Subcutaneous abdominal adipose tissue (tissue), 5 donors: ENCODE measurements around the gene PEPD.
"Not testable (repeated sequence)": the region's sequence is repeated elsewhere in the genome, so short reads cannot be mapped to it uniquely, and the experiment has no call there.

Source experiments
- H3K27ac ChIP-seq: one replicate; pipeline ENCODE4 v1.7.0; 2013; ENCODE audit warnings: low read depth, mild to moderate bottlenecking, inconsistent platforms, low read length, moderate library complexity
- H3K27me3 ChIP-seq, 5 donors: one replicate each; pipeline ENCODE4 v1.7.0; 2013; ENCODE audit warnings: low read length in 5 of 5, inconsistent platforms in 1 of 5; ENCODE audit not compliant: control insufficient read depth in 5 of 5, insufficient read depth in 4 of 5
- H3K36me3 ChIP-seq, 5 donors: one replicate each; pipeline ENCODE4 v1.7.0; 2013; ENCODE audit warnings: low read length in 5 of 5; ENCODE audit not compliant: control insufficient read depth in 5 of 5, insufficient read depth in 5 of 5
- H3K4me1 ChIP-seq, 5 donors: one replicate each; pipeline ENCODE4 v1.7.0; 2013; ENCODE audit warnings: low read length in 5 of 5, mild to moderate bottlenecking in 3 of 5, moderate library complexity in 1 of 5; ENCODE audit not compliant: control insufficient read depth in 5 of 5, insufficient read depth in 5 of 5
- H3K4me3 ChIP-seq, 5 donors: one replicate each; pipeline ENCODE4 v1.7.0; 2013; ENCODE audit warnings: low read length in 5 of 5, low read depth in 1 of 5
- H3K9ac ChIP-seq, 5 donors: one replicate each; pipeline ENCODE4 v1.7.0; 2013; ENCODE audit warnings: low read length in 5 of 5, mild to moderate bottlenecking in 4 of 5, moderate library complexity in 3 of 5
- H3K9me3 ChIP-seq, 5 donors: one replicate each; pipeline ENCODE4 v1.7.0; 2013; ENCODE audit warnings: low read length in 5 of 5; ENCODE audit not compliant: control insufficient read depth in 5 of 5
- donor health status: healthy.
- donor health status: healthy.
- donor health status: healthy.
- donor health status: healthy.
- donor health status: healthy.

The PEPD gene

DNA sequence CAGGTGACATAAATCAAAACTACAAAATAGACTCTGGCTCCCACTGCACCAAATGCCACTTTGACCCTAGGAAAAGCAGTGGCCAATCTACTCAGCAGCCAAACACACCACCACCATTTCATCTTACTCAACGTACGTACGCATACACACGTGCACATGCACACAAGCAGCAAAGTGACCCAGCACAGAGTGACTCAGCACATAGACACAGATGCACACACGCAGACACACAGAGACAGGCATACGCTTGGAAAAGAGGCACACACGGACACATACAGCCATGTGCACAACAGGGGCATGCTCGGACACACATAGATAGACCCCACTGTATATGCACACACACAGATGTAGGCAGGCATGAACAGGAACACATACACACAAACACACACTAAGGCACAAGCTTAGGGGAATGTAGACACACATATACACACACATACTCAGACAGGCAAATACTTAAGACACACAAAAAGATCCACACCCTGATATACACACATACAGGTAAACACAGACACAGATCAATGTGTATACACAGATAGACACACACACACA lies 37.3 kb downstream of the PEPD start:
- Histone ChIP-seq H3K9me3 (peaks cover 0 to 22% (median 10%) of the 10 kb centered on the region in 5 donors), H3K9ac (no peak overlapping the region), H3K27me3 (no peaks in the 10 kb centered on the region), H3K4me1 (no peaks in the 10 kb centered on the region), H3K27ac (no peak overlapping the region), H3K4me3 (no peak overlapping the region), H3K36me3 (peaks cover 7 to 63% (median 41%) of the 10 kb centered on the region in 5 donors)

DNA sequence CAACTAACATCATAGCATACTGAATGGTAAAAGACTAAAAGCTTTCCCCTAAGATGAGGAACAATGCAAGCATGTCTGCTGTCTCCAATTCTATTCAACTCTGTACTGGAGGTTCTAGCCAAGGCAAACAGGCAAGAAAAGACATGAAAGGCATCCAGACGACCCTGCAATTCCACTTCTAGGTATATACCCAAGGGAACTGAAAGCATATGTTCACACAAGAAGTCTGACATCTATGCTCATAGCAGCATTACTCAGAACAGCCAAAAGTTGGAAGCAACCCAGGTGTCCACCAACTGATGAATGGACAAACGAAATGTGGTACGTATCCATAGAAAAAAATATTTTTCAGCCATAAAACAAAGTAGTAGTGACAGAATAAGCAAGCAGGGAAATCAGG lies 39.1 kb downstream of the PEPD start:
- Histone ChIP-seq H3K27me3 (no peaks in the 10 kb centered on the region), H3K9me3 (peaks cover 0 to 22% (median 10%) of the 10 kb centered on the region in 5 donors), H3K4me3 (no peak overlapping the region), H3K9ac (no peak overlapping the region), H3K36me3 (peaks cover 10 to 54% (median 32%) of the 10 kb centered on the region in 5 donors), H3K4me1 (no peaks in the 10 kb centered on the region), H3K27ac (no peak overlapping the region)

DNA sequence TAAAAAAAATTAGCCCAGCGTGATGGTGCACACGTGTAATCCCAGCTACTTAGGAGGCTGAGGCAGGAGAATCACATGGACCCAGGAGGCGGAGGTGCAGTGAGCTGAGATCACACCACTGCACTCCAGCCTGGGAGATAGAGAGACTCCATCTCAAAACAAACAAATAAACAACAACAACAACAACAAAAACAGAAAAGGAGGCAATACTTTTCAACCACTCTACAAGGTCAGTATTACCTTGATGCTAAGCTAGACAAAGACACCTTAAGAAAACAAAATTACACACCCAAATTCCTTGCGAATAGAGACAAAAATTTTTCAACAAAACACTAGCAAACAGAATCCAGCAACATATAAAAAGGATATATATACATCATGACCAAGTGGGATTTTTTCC lies 39.7 kb downstream of the PEPD start:
- Histone ChIP-seq H3K36me3 (peaks cover 11 to 54% (median 32%) of the 10 kb centered on the region in 5 donors), H3K27me3 (no peaks in the 10 kb centered on the region), H3K27ac (no peak overlapping the region), H3K9me3 (peaks cover 0 to 22% (median 10%) of the 10 kb centered on the region in 5 donors), H3K4me3 (no peak overlapping the region), H3K9ac (no peak overlapping the region), H3K4me1 (no peaks in the 10 kb centered on the region)

DNA sequence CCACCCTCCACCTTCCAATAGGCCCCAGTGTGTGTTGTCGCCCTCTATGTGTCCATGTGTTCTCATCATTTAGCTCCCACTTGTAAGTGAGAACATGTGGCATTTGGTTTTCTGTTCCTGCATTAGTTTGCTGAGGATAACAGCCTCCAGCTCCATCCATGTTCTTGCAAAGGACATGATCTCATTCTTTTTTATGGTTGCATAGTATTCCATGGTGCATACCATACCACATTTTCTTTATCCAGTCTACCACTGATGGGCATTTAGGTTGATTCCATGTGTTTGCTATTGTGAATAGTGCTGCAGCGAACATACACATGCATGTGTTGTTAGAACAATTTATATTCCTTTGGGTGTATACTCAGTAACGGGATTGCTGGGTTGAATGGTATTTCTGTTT lies 42.0 kb downstream of the PEPD start:
- H3K4me3 ChIP-seq, H3K27me3 ChIP-seq, H3K4me1 ChIP-seq, H3K27ac ChIP-seq, H3K9ac ChIP-seq: not testable (repeated sequence)
- Histone ChIP-seq H3K36me3 (peaks cover 11 to 57% (median 39%) of the 10 kb centered on the region in 5 donors), H3K9me3 (peaks cover 0 to 22% (median 10%) of the 10 kb centered on the region in 5 donors)

DNA sequence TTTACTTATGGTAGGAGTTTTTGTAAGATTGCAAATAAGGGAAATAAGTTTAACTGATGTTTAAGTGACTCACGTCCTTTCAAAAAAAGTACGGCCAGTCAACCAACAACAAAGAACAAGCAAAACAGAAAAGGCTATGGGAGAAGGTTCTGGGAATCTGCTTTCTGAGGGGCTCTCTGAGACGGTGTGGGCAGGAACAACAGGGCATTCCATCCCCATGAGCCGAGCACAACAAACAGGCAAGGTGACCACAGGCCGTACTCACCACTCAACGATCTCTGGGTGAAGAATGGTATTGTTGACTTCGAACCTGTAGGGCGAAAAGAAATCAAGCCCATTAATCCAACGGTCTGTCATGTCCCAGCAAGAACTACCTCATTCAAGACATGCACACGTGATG lies 43.8 kb downstream of the PEPD start:
- Histone ChIP-seq H3K9ac (no peak overlapping the region), H3K27me3 (no peaks in the 10 kb centered on the region), H3K4me1 (peaks cover 0 to 6% (median 0%) of the 10 kb centered on the region in 5 donors), H3K36me3 (peaks cover 11 to 57% (median 45%) of the 10 kb centered on the region in 5 donors), H3K27ac (no peak overlapping the region), H3K4me3 (no peak overlapping the region), H3K9me3 (peaks cover 0 to 5% (median under 1%) of the 10 kb centered on the region in 5 donors)

DNA sequence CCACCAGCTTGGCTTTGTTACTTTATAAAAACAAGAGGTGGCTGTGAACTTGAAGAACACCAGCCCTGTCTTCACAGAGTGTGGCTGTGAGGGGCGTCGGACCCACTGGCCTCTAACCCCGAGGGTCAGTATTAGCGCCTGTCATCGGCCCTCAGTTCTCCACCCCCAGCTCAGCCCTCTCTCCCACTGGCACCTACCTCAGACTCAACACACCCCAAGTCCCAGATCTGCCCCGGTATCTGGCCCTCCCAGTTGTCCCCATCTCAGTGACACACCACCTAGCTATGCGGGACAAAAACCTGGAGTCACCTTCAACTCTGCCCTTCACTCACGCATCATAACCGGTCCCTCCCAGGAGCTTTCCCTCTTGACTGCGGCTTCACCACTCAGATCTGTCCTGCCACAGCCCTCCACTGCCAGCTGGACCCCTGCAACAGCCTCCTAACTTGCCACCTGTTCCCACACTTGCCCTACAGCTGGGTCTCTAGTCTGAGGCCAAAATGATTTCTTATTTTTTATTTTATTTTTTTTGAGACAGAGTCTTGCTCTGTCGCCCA lies 45.4 kb downstream of the PEPD start:
- H3K9ac ChIP-seq: no peak overlapping the region
- no peaks in the 10 kb centered on the region for H3K9me3 ChIP-seq
- peaks cover 0 to 6% (median 0%) of the 10 kb centered on the region in 5 donors for H3K4me1 ChIP-seq
- no peak overlapping the region for H3K27ac ChIP-seq
- H3K27me3 ChIP-seq: no peaks in the 10 kb centered on the region
- peaks cover 8 to 63% (median 46%) of the 10 kb centered on the region in 5 donors for H3K36me3 ChIP-seq
- no peak overlapping the region for H3K4me3 ChIP-seq

DNA sequence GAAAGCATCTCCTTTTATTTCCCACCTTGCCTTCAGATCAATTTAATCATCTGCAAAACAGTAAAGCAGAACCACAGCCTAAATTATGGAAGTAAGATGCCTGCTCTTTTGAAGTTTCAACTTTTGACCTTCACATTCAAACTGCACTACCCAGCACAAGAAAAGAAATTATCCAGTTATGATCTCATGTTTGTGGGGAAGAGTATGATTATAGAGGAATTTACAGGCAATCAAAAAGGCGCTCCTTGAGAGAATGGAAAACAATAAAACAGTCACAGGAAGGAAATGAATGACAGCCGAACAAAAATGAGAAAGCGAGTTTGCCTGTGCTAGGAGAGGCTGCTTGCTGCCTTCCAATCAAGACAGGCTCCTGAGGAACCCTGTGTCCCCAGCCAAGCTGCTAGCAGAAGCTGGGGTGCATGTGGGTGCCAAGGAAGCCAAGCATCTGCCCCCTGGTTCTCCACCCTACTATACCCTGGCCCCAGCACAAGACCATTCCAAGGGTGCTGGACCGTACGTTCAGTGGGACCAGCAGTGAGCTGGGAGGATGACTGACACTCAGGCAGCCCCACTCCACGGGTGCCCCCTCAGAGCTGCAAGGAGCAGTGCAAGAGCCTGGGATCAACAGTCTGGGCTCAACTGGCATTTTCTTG lies 47.8 kb downstream of the PEPD start:
- H3K9me3 ChIP-seq: no peaks in the 10 kb centered on the region
- H3K4me1 ChIP-seq: peaks cover 0 to 6% (median 0%) of the 10 kb centered on the region in 5 donors
- no peak overlapping the region for H3K4me3 ChIP-seq
- no peak overlapping the region for H3K9ac ChIP-seq
- no peak overlapping the region for H3K27ac ChIP-seq
- peaks cover 3 to 70% (median 43%) of the 10 kb centered on the region in 5 donors for H3K36me3 ChIP-seq
- H3K27me3 ChIP-seq: no peaks in the 10 kb centered on the region

DNA sequence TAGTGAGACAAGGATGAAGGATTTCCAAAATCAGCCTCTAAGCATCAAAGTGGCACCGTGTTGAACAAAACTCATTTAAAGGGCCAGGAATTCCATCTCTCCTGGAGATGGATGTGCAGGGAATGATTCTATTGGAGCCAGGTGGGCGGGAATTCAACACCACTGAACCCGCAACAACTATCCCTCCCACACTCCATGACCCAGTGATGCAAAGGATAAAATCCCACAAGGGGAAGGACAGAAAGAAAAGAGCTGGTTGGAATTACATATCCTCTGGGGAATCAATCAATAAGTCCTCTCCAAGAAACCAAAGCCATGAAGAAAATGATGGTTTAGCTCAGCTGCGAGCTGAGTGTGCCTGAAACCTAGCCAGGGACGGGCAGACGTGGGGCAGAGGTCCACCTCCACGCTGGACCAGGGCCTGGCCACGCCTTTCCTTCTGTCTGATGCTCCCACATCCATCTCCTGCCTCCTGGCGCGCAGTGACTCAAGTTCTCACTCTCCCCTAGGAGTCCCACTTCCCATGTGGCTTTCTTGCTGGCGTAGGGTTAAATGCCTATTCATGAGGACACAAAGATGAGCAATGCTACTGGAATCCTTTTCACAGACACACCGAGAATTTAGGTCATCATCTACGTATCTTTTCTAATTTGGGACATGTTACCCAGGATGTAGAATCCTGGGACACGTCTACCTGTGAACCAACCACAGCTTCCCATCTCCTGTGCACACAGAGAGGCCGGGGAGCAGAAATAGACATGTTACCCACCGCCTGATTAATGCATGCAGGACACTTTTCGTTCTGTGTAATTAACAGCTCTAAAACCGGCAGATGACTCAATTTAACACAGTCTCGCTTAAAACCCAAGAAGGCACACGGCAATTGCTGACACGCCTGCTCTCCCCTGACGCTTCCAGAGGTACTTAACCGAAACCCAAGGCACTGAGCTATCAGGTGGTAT lies 48.6 kb downstream of the PEPD start:
- Histone ChIP-seq H3K9me3 (no peaks in the 10 kb centered on the region), H3K36me3 (peaks cover 3 to 75% (median 45%) of the 10 kb centered on the region in 5 donors), H3K9ac (no peak overlapping the region), H3K27me3 (no peaks in the 10 kb centered on the region), H3K27ac (no peak overlapping the region), H3K4me3 (no peak overlapping the region), H3K4me1 (peaks cover 0 to 6% (median 0%) of the 10 kb centered on the region in 5 donors)

DNA sequence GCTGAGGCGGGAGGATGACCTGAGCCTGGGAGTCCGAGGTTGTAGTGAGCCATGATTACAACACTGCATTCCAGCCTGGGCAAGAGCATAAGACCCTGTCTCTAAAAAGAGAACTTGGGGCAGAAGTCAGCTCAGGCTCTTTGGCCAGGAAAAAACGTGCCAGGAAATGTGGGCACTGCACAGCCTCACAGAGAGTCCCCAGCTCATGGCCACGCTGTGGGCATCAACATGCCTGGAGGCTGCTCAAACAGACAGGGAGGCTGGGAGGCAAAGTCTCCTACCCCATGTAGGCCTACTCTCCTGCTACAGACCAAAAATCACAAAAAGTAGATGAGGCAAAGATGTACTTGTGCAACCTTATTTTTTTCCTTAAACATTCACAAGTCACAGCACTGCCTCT lies 49.4 kb downstream of the PEPD start:
- H3K36me3 ChIP-seq: peaks cover 0 to 72% (median 42%) of the 10 kb centered on the region in 5 donors
- H3K9me3 ChIP-seq: no peaks in the 10 kb centered on the region
- peaks cover 0 to 6% (median 0%) of the 10 kb centered on the region in 5 donors for H3K4me1 ChIP-seq
- no peak overlapping the region for H3K9ac ChIP-seq
- no peaks in the 10 kb centered on the region for H3K27me3 ChIP-seq
- H3K4me3 ChIP-seq: no peak overlapping the region
- no peak overlapping the region for H3K27ac ChIP-seq
